CD4-positive, alpha-beta memory T cell (primary cell): Measurements from ENCODE around the gene AK5. TPM values are rescaled to one million over a fixed set of nuclear protein-coding genes. Genes with fewer than 3 reads are reported as not detected.

Experiments
- CTCF ChIA-PET: fragments of 350-600 bp; sonication (Branson Sonifier 250); formaldehyde crosslinking; loops from one replicate; lab custom pipeline; 2021; ENCODE audit warnings: inconsistent platforms; ENCODE audit not compliant: partially characterized antibody; lab: Charles Lee
- POLR2A ChIA-PET: fragments of 350-600 bp; sonication (Branson Sonifier 250); formaldehyde crosslinking; loops from one replicate; lab custom pipeline; 2021; ENCODE audit not compliant: partially characterized antibody; lab: Charles Lee
- DNase-seq, 5 donors: peaks; one replicate each; pipeline versions ENCODE4 v3.0.0 to v3.0.0-alpha.2; 2020 to 2022; ENCODE audit warnings: mixed read lengths in 1 of 5
- H3K27ac ChIP-seq: one replicate; pipeline ENCODE4 v1.7.0; 2013; ENCODE audit warnings: low read depth, low read length
- H3K27me3 ChIP-seq: 2 replicates; pipeline ENCODE4 v1.7.0; 2013; ENCODE audit warnings: mild to moderate bottlenecking, low read length, moderate library complexity; ENCODE audit not compliant: insufficient read depth
- H3K36me3 ChIP-seq: 2 replicates; pipeline ENCODE4 v1.7.0; 2013; ENCODE audit warnings: mild to moderate bottlenecking, low read length, moderate library complexity; ENCODE audit not compliant: insufficient read depth
- H3K4me1 ChIP-seq: 2 replicates; pipeline ENCODE4 v1.7.0; 2013; ENCODE audit warnings: mild to moderate bottlenecking, low read length, moderate library complexity; ENCODE audit not compliant: insufficient read depth
- H3K4me3 ChIP-seq, 2 donors: one replicate each; pipeline ENCODE4 v1.7.0; 2013; ENCODE audit warnings: low read length in 2 of 2, mild to moderate bottlenecking in 1 of 2
- H3K9me3 ChIP-seq, 2 donors: one replicate each; pipeline ENCODE4 v1.7.0; 2013; ENCODE audit warnings: low read length in 2 of 2, control low read depth in 1 of 2; ENCODE audit not compliant: control insufficient read depth in 1 of 2
- H3K27ac Mint-ChIP-seq, 7 donors: one replicate each; pipeline ENCODE4 v1.8.0; 2020 to 2021; ENCODE audit warnings: mixed read lengths in 7 of 7, mild to moderate bottlenecking in 6 of 7, inconsistent platforms in 3 of 7, moderate library complexity in 3 of 7
- H3K27me3 Mint-ChIP-seq, 2 donors: one replicate each; pipeline ENCODE4 v1.8.0; 2020 to 2021; ENCODE audit warnings: mixed read lengths in 2 of 2
- H3K36me3 Mint-ChIP-seq, 2 donors: one replicate each; pipeline ENCODE4 v1.8.0; 2020 to 2021; ENCODE audit warnings: mixed read lengths in 2 of 2, inconsistent platforms in 1 of 2, mild to moderate bottlenecking in 1 of 2
- H3K4me1 Mint-ChIP-seq, 4 donors: one replicate each; pipeline ENCODE4 v1.8.0; 2020 to 2021; ENCODE audit warnings: mixed read lengths in 4 of 4, mild to moderate bottlenecking in 1 of 4
- H3K4me3 Mint-ChIP-seq, 8 donors: one replicate each; pipeline ENCODE4 v1.8.0; 2020 to 2021; ENCODE audit warnings: mixed read lengths in 8 of 8, mild to moderate bottlenecking in 7 of 8, moderate library complexity in 6 of 8, inconsistent platforms in 3 of 8
- H3K9me3 Mint-ChIP-seq, 8 donors: one replicate each; pipeline ENCODE4 v1.8.0; 2020 to 2021; ENCODE audit warnings: mixed read lengths in 8 of 8, mild to moderate bottlenecking in 5 of 8, inconsistent platforms in 3 of 8, moderate library complexity in 1 of 8
- intact Hi-C: fragments of 100-400 bp; cut with micrococcal nuclease; formaldehyde crosslinking; loops from one replicate; pipeline ENCODE4 v1.15.1; 2023
- polyA plus RNA-seq, 2 donors: library from polyadenylated mRNA; unstranded; fragments of 300-500 nt; fragmentation: Illumina TruSeq; gene quantifications; one replicate each; pipeline ENCODE4 v1.2.3, GENCODE V29; 2021
- total RNA-seq, 2 experiments: library from RNA; stranded (reverse); gene quantifications; one replicate each; pipeline ENCODE4 v1.2.3, GENCODE V29; 2021

AK5 gene
- total and polyA plus RNA-seq, 4 experiments from 2014 or later, result 17.0 to 25.5 (median 19.3) TPM

- Mint-ChIP-seq H3K4me3 (no peak overlapping the region), H3K9me3 (peaks cover 5 to 64% (median 36%) of the 10 kb centered on the region in 8 donors)
- CTCF ChIA-PET, result interaction anchor here (1.0 kb wide), 1 partner anchor 18 kb away, joined by 3 read pairs; no protein-coding TSS in a partner anchor
Observed at GRCh38 chr1:77245830-77246229, 36.0 kb upstream of the AK5 start.

DNA sequence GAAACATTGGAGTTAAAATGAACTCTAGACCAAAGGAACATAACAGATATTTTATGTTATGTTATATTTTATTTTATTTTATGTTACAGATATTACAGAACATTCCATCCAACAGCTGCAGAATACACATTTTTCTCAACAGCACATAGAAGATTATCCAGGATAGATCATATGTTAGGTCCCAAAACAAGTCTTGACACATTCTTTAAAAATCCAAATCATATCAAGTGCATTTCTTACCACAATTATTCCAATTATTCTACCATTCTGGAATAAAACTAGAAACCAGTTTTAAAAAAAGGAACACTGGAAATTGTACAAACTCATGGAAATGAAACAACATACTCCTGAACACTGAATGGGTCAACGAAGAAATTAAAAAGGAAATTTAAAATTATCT is 31.7 kb upstream of the AK5 start:
- Mint-ChIP-seq H3K9me3 (peaks cover 10 to 95% (median 59%) of the 10 kb centered on the region in 8 donors), H3K4me3 (no peak overlapping the region), H3K4me1 (peaks cover 0 to 3% (median 1%) of the 10 kb centered on the region in 4 donors), H3K27ac (no peak overlapping the region), H3K27me3 (no peaks in the 10 kb centered on the region), H3K36me3 (peaks cover 16 to 44% of the 10 kb centered on the region in 2 donors)
- ChIA-PET CTCF (no interaction called here), POLR2A (no interaction called here)
- peaks cover 0 to 17% of the 10 kb centered on the region in 2 donors for H3K9me3 ChIP-seq
- no peaks in the 10 kb centered on the region for H3K27me3 ChIP-seq
- no peak overlapping the region for H3K27ac ChIP-seq
- H3K36me3 ChIP-seq, result no peaks in the 10 kb centered on the region
- intact Hi-C loops, result no loop called here
- H3K4me1 ChIP-seq, result no peaks in the 10 kb centered on the region
- H3K4me3 ChIP-seq, result no peak overlapping the region
- no peak for DNase-seq

More at GRCh38 chr1:77245830-77246229, 36.0 kb upstream of the AK5 start:
- POLR2A ChIA-PET, result no interaction called here
- Mint-ChIP-seq H3K27ac (no peak overlapping the region), H3K4me1 (peaks cover 0 to 3% (median 1%) of the 10 kb centered on the region in 4 donors), H3K36me3 (peaks cover 12 to 43% of the 10 kb centered on the region in 2 donors), H3K27me3 (peaks cover 1 to 3% of the 10 kb centered on the region in 2 donors)
- Histone ChIP-seq H3K9me3 (peaks cover 0 to 14% of the 10 kb centered on the region in 2 donors), H3K4me3 (no peak overlapping the region), H3K27ac (no peak overlapping the region), H3K4me1 (no peaks in the 10 kb centered on the region), H3K36me3 (no peaks in the 10 kb centered on the region), H3K27me3 (no peaks in the 10 kb centered on the region)
- intact Hi-C loops, result no loop called here
- no peak for DNase-seq

DNA sequence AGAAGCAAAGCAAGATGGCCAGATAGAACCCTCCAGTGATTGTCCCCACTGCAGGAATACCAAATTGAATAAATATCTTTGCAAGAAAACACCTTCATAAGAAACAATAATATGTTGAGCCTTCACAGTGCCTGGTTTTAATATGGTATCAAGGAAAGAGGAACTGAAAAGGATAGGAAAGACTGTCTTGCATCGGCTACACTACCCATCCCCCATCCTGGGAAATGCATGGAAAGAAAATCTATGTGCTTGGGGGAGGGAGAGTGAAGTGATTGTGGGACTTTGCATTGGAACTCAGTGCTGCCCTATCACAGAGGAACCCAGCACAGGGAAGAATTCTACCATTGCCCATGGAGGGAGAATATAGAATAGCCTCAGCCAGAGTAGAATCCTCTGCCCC is 28.6 kb upstream of the AK5 start:
- H3K9me3 ChIP-seq, result peaks cover 0 to 15% of the 10 kb centered on the region in 2 donors
- no peaks in the 10 kb centered on the region for H3K27me3 Mint-ChIP-seq

DNA sequence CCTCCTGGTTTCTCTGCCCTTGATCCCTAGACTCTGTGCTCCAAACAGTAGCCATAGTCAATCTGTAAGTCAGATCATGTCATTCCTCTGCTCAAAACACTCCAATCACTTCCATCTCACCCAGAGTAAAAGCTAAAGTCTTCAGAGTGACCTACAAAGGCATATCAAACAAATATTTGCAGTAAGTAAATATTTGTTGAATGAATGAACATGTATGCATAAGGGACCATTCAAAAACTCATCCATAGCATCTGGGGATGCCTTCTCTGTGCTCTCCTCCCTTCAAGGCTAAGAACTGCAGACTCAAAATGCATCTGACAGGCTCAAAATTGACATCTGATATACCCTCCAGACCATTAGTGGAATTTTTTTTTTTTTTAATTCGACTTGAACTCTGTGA is 18.1 kb upstream of the AK5 start:
- intact Hi-C loops, result no loop called here
- Mint-ChIP-seq H3K36me3 (no peaks in the 10 kb centered on the region), H3K4me3 (no peak overlapping the region), H3K27me3 (no peaks in the 10 kb centered on the region), H3K9me3 (peaks cover 0 to 5% (median 1%) of the 10 kb centered on the region in 8 donors), H3K27ac (no peak overlapping the region), H3K4me1 (no peaks in the 10 kb centered on the region)
- ChIA-PET CTCF (no interaction called here), POLR2A (no interaction called here)
- H3K27me3 ChIP-seq, result no peaks in the 10 kb centered on the region
- no peak for DNase-seq
- no peaks in the 10 kb centered on the region for H3K36me3 ChIP-seq
- H3K9me3 ChIP-seq, result no peaks in the 10 kb centered on the region
- H3K4me3 ChIP-seq, result no peak overlapping the region
- H3K4me1 ChIP-seq, result no peaks in the 10 kb centered on the region
- no peak overlapping the region for H3K27ac ChIP-seq

More for the DNA sequence above, 28.6 kb upstream of the AK5 start:
- no peaks in the 10 kb centered on the region for H3K4me1 ChIP-seq
- Mint-ChIP-seq H3K36me3 (peaks cover 14 to 34% of the 10 kb centered on the region in 2 donors), H3K9me3 (peaks cover 10 to 88% (median 58%) of the 10 kb centered on the region in 8 donors), H3K4me3 (no peak overlapping the region), H3K27ac (no peak overlapping the region), H3K4me1 (peaks cover 0 to 3% (median 1%) of the 10 kb centered on the region in 4 donors)
- H3K4me3 ChIP-seq, result no peak overlapping the region
- CTCF ChIA-PET, result no interaction called here
- H3K27ac ChIP-seq, result no peak overlapping the region
- DNase-seq, result no peak
- POLR2A ChIA-PET, result no interaction called here
- H3K27me3 ChIP-seq, result no peaks in the 10 kb centered on the region
- intact Hi-C loops, result no loop called here
- H3K36me3 ChIP-seq, result no peaks in the 10 kb centered on the region

DNA sequence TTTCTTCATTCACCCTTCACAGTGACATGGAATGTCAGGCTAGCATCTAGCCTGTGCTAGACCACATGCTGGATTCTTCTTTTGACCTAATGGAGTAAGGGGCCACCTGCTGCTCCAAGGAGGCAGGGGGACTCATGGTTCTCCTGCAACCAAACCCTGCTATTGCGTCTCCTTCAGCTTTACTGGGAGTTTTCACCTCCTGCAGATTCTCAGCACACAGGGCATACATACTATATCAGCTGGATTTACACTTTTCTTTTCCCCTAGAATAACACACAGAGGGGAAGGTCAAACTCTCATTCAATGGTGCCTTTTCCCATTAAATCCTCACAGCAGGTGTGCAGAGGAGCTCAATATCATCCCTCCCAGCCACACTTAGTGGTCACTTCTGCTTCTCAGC is 16.6 kb upstream of the AK5 start:
- Mint-ChIP-seq H3K36me3 (no peaks in the 10 kb centered on the region), H3K27me3 (no peaks in the 10 kb centered on the region), H3K4me1 (no peaks in the 10 kb centered on the region), H3K9me3 (peaks cover 0 to 5% (median 0%) of the 10 kb centered on the region in 8 donors), H3K4me3 (no peak overlapping the region), H3K27ac (no peak overlapping the region)
- no peak for DNase-seq
- Histone ChIP-seq H3K27me3 (no peaks in the 10 kb centered on the region), H3K9me3 (no peaks in the 10 kb centered on the region), H3K27ac (no peak overlapping the region), H3K4me3 (no peak overlapping the region), H3K4me1 (no peaks in the 10 kb centered on the region), H3K36me3 (no peaks in the 10 kb centered on the region)
- CTCF ChIA-PET, result no interaction called here
- POLR2A ChIA-PET, result interaction anchor here (1.3 kb wide), 1 partner anchor 9 kb away, joined by 4 read pairs; no protein-coding TSS in a partner anchor
- intact Hi-C loops, result no loop called here

GRCh38 chr1:77267035-77267434 is 14.8 kb upstream of the AK5 start:
- Histone ChIP-seq H3K4me3 (no peak overlapping the region), H3K9me3 (no peaks in the 10 kb centered on the region), H3K36me3 (no peaks in the 10 kb centered on the region), H3K27me3 (no peaks in the 10 kb centered on the region), H3K27ac (no peak overlapping the region), H3K4me1 (no peaks in the 10 kb centered on the region)
- intact Hi-C loops, result no loop called here
- Mint-ChIP-seq H3K27me3 (no peaks in the 10 kb centered on the region), H3K4me3 (no peak overlapping the region), H3K4me1 (no peaks in the 10 kb centered on the region), H3K36me3 (no peaks in the 10 kb centered on the region), H3K27ac (no peak overlapping the region), H3K9me3 (peaks cover 0 to 5% (median 0%) of the 10 kb centered on the region in 8 donors)
- DNase-seq, result no peak
- ChIA-PET CTCF (no interaction called here), POLR2A (no interaction called here)

- H3K36me3 ChIP-seq, result no peaks in the 10 kb centered on the region
- H3K27me3 Mint-ChIP-seq, result peaks cover 2 to 5% of the 10 kb centered on the region in 2 donors
- no peak for DNase-seq
- ChIA-PET CTCF (no interaction called here), POLR2A (no interaction called here)
- no peak overlapping the region for H3K4me3 ChIP-seq
- intact Hi-C loops, result no loop called here
- no peak overlapping the region for H3K27ac ChIP-seq
- no peak overlapping the region for H3K27ac Mint-ChIP-seq
- H3K36me3 Mint-ChIP-seq, result no peaks in the 10 kb centered on the region
- no peak overlapping the region for H3K4me3 Mint-ChIP-seq
- H3K4me1 ChIP-seq, result no peaks in the 10 kb centered on the region
- peaks cover 0 to 3% (median 0%) of the 10 kb centered on the region in 4 donors for H3K4me1 Mint-ChIP-seq
- no peaks in the 10 kb centered on the region for H3K9me3 ChIP-seq
- H3K9me3 Mint-ChIP-seq, result no peaks in the 10 kb centered on the region
- H3K27me3 ChIP-seq, result no peaks in the 10 kb centered on the region
Observed at GRCh38 chr1:77271852-77272580, 9.8 kb upstream of the AK5 start.
